Cardiac fibroblast (primary cell): Measurements from ENCODE around the gene ZNF77.

Source experiments
- DNase-seq, 2 donors: peaks; one replicate each; pipeline versions ENCODE4 v3.0.0 to v3.0.0-alpha.2; 2010; ENCODE audit warnings: low read depth in 2 of 2
- H3K4me3 ChIP-seq, 2 donors: replicated peaks in 1 of 2; 1 replicate in 1 of 2; 2 replicates in 1 of 2; pipeline ENCODE4 v1.5.1; 2011; ENCODE audit warnings: low read depth in 2 of 2, low read length in 2 of 2, mild to moderate bottlenecking in 2 of 2, moderate library complexity in 1 of 2
- CTCF ChIP-seq: IDR thresholded peaks from one replicate; pipeline ENCODE4 v1.5.1; 2011; ENCODE audit warnings: low read depth, mild to moderate bottlenecking, low read length, inconsistent platforms

The ZNF77 gene

GRCh38 chr19:2883686-2884439 lies 60.9 kb downstream of the ZNF77 start:
- no peak overlapping the region for H3K4me3 ChIP-seq
- no peak for DNase-seq
- no peak for TF ChIP-seq CTCF
